GM19043 (cell line): Measurements from ENCODE around the gene TMEFF1.
"Not testable (repeated sequence)": the region's sequence is repeated elsewhere in the genome, so short reads cannot be mapped to it uniquely, and the experiment has no call there.

Source experiments
- ATAC-seq: cut with Tn5 transposase; IDR thresholded peaks from one replicate; pipeline ENCODE4 v1.9.1; 2021; ENCODE audit warnings: low read depth; ENCODE audit not compliant: unreplicated experiment

Gene TMEFF1

GRCh38 chr9:100472788-100473275 lies at the start of gene TMEFF1:
TMEFF1 (plus strand) TSS chr9:100473149; CDS start chr9:100473545, 396 bp downstream.
- ATAC-seq: peak; percentile 11

DNA sequence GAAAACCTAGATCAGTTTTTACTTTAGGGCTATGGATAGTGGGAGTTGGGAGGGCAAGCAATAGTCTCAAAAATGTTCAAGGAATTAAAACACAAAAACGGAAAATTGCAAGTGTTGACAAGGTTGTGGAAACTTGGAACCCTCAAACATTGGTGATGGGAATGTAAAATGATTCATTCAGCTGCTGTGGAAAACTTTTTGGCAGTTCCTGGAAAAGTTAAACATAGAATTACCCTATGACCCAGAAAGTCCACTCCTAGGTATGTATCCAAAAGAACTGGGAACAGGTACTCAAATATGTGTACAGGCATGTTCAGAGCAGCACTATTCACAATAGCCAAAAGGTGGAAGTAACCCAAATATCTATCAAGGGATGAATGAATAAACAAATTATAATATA lies 47.2 kb upstream of the TMEFF1 start:
- no peak for ATAC-seq

DNA sequence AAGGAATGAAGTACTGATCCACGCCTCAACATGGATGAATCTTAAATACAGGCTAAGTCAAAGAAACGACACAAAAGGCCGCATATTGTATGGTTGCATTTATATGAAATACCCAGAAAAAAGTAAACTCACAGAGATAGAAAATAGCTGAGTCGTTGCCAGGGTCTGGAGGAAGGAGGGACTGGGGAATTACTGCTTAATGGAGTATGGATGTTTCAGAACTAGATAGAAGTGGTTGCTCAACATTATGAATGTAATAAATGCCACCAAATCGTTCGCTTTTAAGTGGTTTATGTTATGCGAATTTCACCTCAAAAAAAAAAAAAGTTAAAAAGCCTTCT lies 46.8 kb upstream of the TMEFF1 start:
- no peak for ATAC-seq

GRCh38 chr9:100426530-100427365 lies 46.2 kb upstream of the TMEFF1 start, which contains the start of gene MSANTD3:
MSANTD3 (plus strand) TSS chr9:100427143; CDS start chr9:100441939, 14,796 bp downstream.
- peak; percentile 62 for ATAC-seq

DNA sequence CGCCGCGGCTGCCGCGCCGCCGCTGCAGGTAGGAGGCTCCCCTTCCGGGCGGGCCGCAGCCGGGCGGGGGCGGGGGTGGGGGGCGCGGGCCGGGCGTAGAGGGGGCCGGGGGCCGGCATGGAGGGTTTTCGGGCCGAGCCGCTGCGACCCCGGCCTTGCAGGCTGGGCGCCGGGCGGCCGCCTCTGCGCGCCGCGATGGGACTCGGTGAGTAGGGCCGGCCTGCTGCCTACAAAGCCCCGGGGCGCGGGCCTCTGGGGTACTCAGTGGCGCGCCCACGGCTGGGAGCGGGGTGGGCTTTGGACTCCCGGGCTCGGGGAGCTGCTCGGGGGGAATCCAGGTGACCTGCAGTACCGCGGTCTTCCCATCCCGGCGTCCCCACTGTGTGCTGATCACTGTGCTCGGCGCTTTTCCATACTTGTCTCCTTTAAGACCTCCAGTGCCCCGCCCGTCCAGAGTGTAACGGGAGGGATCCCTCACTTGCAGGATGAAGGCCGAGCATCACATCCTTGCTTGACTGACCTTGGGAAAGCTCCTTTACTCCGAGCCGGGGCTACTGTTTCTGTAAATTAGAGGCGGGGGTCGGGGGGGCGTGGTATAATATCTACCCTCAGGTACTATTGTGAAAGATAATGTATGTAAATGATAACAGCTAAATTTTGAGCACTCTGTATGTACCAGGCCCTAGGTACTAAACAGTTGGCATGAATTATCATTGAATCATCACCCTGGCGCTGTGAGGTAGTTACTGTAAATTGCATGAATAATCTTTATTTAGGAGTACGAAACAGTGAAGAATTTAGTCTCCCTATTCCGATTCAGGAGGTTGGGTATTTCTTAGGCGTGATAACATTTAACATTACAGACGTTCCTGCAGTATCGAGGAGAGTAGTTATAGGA lies 45.3 kb upstream of the TMEFF1 start:
- ATAC-seq: peak; percentile 44

- ATAC-seq: no peak
Measured at GRCh38 chr9:100428871-100429654, 43.9 kb upstream of the TMEFF1 start.

GRCh38 chr9:100430286-100430940 lies 42.5 kb upstream of the TMEFF1 start:
- ATAC-seq: no peak

- ATAC-seq: no peak
Measured at GRCh38 chr9:100431886-100432285, 41.1 kb upstream of the TMEFF1 start.

GRCh38 chr9:100432736-100433135 lies 40.2 kb upstream of the TMEFF1 start:
- ATAC-seq: no peak

- no peak for ATAC-seq
Measured at GRCh38 chr9:100436571-100436970, 36.4 kb upstream of the TMEFF1 start.

DNA sequence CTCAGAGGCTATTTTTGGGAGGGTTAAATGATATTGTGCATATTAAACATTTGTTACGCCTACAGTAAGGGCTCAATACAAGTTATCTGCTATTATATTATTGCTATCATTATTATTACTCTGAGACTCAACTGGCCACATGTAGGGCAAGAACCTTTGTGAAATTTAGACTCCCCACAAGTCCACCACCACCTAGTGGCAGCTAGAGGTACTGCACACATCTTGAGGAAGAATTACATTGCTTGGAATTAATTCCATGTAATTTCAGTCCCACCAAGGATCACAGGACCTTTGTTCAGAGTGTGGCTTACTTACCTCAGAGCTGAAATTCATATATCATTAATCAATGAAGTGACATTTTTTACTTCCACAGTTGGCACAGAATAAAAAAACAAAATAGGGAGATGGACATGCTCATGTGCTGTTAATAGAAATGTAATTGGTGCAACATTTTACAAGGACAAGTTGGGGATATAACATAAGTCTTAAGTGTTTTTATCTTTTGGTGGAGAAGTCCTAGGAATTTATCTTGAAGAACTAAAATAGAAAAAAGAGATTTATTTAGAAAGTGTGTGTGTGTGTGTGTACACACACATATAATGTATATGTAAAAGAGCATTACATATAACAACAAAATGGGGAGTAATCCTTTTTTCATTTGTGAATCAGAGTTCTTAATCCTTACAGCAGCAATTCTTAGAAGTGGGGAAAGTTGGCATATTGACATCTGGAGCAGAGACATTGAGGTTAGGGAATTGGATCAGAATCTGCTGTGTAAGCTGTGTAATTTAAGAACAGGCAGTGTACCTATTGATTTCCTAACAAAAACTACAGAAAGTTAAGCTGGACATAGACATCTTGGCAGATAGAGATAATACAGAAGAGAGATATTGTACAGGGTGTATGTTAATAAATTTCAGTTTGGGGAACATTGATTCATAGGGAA lies 34.8 kb upstream of the TMEFF1 start:
- peak; percentile 52 for ATAC-seq

- ATAC-seq: no peak
Measured at GRCh38 chr9:100440071-100440470, 32.9 kb upstream of the TMEFF1 start.

- not testable (repeated sequence) for ATAC-seq
Measured at GRCh38 chr9:100440487-100440886, 32.5 kb upstream of the TMEFF1 start.

DNA sequence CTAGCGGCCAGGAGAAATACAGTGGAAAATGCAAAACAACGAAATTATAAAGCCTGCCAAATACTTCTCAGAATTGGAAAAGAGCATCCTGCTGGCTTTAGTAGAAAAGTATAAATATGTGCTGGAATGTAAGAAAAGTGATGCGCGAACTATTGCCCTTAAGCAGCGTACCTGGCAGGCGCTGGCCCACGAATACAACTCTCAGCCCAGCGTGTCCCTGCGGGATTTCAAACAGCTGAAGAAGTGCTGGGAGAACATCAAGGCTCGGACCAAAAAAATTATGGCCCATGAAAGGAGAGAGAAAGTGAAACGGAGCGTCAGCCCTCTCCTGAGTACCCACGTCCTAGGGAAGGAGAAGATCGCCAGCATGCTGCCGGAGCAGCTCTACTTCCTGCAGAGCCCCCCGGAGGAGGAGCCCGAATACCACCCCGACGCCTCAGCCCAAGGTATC lies 31.0 kb upstream of the TMEFF1 start:
- ATAC-seq: no peak

DNA sequence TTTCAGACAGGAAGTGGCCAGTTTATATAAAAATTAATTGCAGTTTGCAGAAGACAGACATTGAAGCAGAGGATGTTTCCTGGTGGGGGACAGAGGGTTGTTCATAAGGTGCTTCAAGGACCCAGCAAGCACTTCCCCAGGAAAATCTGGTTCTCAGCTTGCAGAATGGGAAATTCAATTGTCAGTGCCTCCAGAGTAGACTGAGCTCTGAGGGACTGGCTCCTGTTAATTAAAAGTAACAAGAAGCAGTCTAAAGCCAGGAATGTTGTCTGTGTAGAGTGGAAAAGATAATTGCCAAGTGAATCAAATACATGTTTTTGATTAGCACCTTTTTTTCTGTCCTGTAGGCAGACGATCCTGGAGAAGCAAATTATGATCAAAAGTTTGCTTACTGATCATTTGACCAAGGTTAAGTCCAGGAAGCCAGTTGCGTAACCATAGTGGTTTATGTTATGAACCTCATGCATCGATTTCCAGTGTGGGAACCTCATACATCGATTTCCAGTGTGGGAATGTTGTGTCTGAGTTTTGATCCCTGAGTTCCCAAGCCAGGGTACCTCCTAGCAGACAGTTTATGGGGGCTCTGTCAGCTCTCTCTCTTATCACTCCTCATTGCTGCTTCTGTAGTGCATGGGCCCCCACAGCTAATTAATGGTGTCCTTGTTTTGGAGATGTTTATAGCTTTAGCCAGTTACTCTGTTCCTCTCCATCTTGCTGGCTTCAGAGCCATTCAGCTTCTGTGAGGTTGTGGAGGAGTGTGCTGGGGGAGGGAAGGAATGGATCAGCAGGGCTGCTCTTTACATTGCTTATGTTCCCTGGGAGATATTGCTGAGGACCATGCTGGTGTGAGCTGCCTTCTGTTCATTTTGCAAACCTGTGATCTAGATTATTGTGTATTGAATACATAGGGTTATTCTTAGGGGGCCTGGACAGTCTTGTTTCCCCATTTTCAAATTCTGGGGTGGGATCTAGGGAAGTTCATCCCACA lies 28.9 kb upstream of the TMEFF1 start:
- ATAC-seq: no peak

DNA sequence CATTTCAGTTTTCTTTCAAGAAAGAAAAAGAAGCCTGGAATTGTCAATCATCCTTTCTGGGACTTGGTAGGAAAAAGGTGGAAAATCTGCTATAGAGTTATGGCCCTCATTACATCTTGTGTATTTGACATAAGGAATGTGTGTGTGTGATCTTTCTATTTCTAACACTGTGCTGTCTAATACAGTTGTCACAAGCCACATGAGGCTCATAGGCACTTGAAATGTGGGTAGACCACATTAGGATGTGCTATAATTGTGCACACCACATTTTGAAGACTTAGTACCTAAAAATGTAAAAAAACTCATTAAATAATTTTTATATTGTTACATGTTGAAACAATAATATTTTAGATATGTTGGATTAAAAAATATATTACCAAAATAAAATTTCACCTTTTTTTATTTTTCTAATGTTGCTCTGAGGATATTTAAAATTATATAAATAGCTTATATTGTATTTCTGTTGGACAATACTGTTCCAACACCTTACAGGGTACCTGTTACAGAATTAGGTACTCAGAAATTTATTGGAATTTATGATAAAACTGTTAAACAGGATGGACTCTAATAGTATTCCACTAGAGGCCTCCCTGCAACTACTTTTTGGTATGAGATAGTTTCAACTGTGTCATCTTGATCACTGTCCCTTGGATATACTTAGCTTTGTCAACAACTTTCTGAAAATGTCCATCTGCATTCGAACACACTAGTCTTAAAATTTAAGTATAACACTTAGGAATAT lies 27.6 kb upstream of the TMEFF1 start:
- ATAC-seq: no peak
